Renal pelvis (tissue), 4 donors: ENCODE measurements around the gene MPRIP. TPM values are rescaled to one million over a fixed set of nuclear protein-coding genes. Genes with fewer than 3 reads are reported as not detected.

Source experiments
- DNase-seq: peaks from one replicate; pipeline ENCODE4 v3.0.0-alpha.2; 2013
- polyA plus RNA-seq, 3 donors: library from polyadenylated mRNA; unstranded; fragments of 120-200 nt; gene quantifications; one replicate each; pipeline ENCODE4 v1.2.1, GENCODE V29; 2013; ENCODE audit not compliant: insufficient read length in 3 of 3

MPRIP gene
- polyA plus RNA-seq, 3 donors = 164 to 176 (median 171) TPM

DNA sequence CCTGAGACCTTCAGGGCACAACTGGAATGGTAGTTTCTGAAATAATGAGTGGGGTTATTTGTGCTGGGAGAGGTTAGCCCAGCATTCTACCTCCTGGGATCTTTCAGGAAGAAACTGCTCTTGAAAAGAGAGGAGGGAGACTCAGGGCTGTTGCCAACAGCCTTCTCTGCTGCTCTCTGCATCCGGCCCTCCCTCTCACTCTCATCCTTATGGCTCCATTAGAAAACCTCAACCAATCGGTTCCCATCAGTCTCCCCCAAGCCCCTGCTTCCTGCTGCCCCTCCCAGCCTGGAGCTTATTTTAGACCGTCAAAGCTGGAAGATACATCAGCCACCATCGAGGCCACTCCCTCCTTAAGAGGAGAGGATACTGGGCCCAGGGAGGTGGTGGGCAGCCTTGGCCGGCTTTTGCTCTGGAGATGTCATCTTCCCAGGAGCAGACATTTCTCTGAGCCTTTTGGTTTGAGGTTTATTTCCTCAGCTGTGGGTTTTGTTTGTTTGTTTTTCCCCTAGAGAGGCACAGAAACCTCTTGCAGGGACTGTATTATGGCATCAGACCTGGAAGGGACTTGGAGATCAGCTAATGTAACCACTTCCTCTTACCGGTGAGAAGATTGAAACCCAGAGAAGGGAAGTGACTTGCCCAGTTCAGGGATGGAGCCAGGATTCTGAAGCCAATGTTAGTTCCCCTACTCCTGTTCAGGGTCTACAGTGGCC lies 2.7 kb downstream of the MPRIP start:
- peak; percentile 68 for DNase-seq

DNA sequence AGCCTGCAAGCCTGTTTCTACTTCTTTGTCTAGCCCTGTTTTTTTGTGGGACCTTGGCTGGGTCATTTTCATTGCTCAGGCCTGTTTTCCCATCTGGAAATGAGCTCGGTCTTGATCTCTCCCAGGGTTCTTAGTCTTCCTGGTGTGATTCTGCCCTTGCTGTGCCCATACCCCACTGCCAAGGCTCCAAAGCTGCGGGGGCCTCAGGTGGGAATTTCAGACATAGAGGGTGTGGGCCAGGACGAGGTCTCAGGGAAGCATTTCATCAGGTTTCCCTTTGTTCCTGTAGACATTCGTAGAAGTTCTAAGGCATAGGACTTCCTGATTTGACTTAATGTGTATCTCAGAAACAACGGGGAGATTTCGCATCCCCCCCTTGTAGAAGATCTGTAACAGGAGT lies 5.8 kb downstream of the MPRIP start:
- DNase-seq = no peak

DNA sequence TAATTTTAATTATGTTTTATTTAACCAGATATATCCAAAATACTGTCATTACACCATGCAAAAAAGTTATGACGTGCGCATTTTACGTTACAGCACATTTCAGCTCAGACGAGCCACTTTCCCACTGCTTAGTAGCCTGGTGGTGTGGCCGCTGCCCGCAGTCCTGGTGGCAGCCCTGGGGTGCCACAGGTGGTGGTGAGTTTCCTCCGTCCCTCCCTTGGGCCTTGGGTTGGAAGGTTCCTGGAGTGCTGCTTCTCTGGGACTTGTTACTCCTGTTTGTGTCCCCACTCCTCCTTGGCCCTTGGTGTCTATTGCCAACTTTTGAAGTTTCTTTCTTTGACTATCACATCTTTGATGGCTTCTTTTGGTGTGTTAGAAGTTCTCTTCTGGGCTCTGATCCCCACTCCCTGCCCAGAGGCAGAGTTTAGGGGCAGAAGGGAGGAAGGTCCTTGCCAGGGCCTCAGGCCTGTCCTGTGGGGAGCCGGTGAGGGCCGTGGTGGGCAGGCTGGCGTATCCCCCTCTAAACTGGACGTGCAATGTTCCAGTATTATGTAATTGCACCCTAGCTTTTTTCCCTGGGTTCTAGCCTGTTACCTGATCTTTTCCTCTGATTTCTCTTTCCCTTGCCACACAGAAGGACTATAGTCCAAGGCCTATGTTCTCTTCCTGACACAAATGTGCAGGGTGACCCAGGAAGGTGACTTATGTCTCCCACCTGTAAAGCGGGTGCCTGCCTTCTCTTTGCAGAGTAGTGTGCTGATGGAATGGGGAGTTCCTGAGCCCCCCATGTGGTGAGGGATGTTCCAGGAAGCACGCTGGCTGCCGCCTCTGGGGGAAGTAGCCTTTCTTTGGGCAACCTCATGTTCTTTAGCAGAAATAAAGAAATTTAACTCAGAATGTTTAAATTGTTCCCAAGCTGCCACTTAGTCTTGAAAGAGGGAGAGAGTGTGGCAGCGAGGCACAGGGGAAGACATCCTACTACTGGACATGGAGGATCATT lies 8.4 kb downstream of the MPRIP start:
- no peak for DNase-seq

DNA sequence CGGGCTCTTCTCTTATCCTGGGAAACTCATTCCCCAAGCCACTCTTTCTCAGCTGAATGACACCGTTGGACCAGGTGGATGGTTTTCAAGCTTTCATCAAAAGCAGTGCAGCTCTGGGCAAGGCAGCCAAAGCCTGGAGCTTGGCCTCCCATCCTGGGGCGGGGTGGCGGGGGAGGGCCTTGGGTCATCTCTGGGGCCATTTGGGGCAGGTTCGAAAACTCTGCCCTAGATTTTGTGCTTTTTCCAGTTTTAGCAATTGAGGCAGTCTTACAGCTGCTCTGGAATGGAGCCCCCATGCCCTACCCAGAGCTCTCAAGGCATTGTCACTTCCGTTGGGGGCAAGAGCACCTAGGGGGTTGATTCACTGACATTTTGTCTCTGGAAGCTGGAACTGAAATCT lies 9.1 kb downstream of the MPRIP start:
- no peak for DNase-seq

DNA sequence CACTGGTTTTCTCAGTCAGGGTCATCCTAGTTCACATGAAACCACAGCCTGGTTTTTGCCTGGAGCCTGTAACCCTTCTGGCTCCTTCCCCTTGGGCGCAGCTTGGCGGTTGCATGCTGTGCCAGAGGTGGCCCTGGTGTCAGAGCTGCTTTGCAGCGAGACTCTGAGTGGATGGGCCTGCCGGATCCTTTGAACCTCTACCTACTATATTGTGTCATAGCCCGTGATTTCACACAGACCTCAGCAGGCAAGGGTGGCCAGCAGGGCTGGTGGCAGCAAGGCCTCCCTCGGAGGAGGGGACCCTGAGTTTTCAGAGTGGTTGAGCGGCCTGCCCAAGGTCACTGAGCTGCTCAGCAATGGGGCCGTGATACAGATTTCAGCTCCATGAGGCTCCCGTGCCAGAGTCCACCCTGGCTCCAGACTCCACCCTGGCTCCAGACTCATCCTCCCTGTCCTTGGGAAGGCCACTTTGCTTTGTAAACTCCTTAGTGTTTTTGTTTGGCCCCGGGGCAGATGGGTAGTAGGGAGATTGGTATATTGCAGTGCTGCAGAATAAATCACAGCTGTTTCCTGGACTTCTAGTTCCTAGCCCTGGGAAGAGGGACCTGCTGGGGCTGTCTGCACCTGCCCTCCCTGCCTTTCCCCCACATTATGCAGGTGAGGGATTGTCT lies 9.7 kb downstream of the MPRIP start:
- no peak for DNase-seq

DNA sequence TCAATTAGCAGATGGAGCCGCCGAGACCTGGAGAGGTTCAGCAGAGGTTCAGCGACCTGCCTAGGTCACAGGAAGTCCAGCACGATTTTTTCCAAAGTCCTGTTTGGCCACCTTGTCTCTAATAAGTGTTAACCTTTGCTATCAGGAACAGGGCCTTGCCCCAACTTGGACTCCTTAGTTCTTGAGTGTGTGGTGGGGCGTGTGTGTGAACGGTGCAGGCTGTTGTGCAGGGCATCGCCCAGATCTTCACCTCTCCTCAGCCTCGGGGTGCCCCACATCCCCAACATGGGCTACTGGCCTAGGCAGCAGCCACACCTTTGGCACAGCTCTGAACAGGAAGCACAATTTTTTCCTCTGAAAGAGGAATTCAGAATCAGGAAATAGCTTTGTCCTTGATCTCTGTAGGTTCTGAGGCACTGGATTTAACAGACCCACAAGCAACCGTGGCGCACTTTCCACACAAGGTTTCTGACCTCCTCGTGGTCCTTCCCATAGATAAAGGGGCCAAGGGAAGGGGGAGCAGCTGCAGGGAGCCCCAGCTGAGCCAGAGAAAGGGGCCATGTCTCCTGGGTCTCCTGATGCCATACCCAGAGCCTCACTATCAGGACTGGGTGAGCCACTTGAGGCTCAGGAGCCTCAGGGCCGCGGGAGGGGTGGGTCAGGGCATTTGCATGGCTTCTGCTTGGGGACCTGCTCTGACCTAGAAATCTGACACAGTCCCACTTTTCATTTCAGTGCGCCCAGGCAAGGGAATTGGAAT lies 10.4 kb downstream of the MPRIP start:
- DNase-seq = no peak

DNA sequence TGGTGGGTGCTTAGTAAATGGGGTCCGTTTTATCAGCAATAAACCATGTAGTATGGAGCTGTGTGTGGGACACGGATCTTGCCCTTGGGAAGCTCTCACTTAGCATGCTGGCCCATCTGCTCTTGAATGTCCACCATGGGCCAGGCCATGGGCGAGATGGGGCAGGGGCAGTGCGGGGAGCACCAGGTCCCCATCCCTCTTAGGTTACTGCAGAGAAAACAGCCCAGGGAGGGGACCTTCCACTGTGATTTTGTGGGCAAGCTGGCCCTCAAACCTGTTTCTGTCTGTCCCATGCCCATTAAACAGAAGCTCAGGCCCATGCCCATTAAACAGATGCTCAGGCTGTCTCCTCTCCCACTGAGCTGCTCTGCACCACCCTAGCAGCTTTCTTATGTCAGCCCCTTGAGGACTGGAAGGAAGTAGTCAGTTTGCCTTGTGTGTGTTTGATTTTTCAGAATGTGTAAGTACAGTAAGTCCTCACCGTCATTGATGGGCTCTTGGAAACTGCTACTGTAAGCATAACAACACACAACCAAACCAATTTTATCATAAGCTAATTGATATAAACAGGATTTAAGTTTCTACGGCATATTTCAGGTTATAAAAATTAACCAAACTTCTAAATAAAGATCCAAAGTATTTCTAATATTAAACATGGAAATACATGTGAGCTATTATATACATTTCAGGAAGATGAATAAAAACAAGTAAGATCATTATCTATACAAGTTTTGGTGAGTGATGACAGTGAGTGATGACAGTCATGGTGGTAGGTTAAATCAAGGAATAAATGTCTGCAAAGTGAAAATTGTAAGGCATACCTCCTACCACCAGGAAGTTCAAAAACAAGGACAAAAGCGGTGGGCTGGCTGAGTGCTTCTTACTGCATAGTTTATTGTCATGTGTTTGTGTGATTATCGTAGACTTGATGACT lies 11.5 kb downstream of the MPRIP start:
- no peak for DNase-seq

DNA sequence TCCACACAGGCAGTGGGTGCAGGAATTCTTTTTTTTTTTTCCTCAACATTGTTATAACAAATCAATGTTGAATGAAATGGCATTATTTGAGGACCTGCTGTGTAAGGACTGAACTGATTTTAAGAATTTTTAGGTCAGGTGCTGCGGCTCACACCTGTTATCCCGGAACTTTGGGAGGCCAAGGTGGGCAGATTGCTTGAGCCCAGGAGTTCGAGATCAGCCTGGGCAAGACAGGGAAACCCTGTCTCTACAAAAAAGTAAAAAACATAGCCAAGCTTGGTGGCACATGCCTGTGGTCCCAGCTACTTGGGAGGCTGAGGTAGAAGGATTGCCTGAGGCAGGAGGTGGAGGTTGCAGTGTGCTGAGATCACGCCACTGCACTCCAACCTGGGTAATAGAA lies 12.4 kb downstream of the MPRIP start:
- no peak for DNase-seq

DNA sequence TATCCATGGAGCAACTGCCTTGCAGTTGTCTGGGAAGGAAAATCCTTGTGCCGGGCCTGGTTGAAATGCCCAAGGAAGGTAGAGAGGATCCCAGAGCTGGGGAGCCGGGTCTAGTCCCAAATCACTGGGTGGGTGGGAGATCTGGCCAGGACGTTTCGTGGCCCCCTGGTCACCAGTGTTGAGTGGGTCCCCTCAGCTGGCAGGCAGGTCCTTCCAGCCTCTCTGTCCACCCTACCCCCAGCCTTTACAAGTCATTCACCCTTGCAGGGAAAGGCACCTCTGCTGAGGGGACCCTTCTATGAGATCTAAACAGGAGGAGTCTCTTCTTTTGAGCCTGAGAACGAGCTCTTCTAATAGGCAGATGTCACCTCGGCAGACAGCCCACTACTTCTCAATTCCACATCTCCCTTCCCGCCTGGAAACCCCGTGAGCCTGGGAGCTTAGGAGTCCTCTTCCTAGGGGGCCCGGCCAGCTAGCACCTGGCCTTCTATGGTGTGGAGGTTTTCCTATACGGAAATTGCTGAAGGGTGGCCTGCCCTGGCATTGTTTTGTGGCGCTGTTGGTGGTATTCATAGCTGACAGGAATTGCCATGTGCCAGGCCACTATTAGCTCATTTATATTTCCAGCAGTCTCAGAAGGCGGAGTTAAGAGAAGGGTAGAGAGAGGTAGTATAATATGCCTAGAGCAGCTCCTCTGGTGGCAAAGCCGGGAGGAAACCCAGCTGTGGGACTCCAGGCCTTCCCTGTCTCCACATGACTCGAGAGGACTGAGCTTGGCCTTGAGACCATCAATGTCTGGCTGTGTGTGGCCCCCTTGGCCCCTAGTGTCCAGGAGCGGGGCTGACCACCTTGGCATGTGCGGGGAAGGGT lies 13.3 kb downstream of the MPRIP start:
- DNase-seq = no peak

DNA sequence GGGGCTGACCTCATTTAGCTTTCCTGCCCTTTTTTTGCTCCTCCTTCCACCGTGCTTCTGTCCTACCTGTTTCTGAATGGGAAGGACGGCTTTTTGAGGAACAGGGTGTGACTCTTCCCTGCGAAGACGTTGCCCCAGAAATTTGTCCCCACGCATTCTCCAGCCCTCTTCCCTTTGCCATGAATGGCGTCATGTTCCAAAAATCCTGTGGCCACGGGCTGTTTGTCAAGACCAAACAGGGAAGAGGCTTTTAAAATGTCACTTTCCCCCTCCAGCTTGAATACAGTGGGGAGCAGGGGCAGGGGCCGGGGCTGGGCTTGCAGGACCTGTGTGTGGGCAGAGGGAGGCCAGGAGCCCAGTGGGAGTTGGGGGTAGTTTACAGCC lies 13.9 kb downstream of the MPRIP start:
- DNase-seq = no peak

DNA sequence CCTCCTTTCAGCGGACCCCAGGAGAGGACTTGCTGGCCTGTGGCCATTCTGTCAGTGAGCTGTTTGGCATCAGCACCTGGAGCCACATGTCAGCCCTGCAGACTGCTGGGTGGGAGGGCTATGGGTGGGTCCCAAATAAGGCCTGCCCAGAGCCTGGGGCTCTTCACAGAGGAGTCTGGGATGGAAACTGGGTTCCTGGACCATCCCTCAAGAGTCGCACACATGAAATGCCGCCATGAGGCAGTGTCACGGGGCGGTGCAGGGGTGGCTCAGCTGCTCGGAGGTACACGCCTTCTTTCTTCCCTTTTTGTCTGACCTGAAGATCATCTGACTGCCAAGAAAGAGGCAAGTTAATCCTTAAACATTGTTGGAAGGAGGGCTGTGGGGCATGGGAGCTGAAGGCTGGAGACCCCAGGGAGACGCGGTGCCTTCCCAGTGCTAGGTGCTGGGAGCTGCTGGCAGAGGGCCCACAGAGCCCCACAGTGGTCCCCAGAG lies 14.8 kb downstream of the MPRIP start:
- DNase-seq = no peak

DNA sequence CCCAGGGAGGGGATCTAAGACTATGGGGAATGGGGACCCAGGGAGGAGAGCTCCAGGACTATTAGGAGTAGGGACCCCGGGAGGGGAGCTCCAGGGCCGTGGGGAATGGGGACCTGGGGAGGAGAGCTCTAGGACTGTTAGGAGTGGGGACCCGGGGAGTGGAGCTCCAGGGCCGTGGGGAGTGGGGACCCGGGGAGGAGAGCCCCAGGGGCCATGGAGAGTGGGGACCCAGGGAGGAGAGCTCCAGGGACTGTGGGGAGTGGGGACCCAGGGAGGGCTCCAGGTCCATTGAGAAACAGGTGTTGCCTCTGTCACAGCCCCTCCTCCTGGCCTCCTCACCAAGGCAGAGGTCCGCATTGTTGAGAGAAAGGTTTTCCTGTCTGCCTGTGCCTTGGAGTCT lies 16.0 kb downstream of the MPRIP start:
- no peak for DNase-seq

DNA sequence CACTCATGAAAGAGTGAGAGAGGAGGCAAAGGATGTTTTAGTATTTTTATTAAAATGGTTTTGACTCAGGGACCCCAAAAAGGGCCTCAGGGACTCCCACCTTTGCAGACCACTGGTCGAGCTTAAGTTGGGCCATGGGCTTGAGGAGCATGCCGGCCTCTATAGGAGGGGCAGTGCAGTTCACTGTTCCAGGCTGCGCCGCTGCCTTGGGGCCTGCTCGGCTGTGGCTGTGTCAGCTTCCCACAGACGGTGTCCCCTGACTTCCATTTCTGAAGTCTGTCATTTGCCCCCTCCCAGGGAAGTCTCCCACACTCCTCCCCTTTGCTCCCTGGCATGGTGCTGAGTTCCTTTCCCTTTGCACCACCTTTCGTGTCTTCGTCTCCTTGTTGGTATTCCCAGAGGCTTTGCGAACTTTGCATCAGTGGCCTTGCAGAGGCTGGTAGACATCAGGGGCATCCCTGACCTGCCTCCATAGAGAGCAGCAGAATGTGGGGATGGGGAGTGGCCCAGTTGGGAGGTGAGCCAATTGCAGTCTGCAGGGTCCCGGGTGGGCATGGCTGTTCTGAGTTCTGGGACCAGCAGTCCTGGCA lies 17.1 kb downstream of the MPRIP start:
- no peak for DNase-seq

DNA sequence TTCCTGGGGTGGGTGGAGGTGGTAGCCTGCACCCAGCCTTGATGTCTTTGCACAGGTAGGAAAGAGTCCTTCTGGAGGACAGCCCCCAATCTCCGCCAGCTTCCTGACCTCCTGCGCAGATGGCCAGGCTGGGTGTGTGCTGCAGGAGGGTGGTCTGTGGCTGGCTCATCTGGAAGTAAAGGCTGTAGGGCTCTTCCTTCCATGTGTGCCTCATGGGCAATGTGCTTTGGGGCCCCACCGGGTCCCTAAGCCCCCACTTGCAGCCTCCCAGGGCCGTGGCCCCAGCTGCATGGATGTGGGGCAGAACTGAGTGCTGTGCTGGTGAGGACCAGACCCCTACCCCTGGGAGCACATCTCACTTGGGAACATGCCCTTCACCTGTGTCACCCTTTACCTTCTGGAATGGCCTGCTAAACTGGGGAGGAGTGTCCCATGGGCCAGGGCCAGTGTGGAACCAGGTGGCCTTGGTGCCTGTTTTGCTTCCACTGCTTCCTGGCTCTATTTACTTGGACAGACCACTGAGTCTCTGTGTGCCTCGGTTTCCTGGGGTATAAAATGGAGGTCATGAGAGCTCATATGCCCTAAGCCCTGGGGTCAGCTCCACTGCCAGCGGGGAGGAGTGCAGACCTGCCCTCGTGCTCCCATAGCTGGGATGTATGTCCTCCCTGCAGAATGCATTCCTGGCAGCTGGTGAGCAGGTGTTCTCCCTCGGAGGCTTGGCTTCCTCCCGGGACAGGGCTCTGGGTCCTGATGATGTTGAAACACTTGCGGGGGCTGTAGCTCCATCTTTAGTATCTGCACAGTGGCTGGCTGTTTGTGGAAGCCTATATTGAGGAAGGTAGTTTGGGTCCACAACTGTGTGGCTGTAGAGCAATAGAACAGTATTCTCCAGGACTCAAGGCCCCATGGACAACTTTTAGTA lies 18.0 kb downstream of the MPRIP start:
- DNase-seq = no peak

DNA sequence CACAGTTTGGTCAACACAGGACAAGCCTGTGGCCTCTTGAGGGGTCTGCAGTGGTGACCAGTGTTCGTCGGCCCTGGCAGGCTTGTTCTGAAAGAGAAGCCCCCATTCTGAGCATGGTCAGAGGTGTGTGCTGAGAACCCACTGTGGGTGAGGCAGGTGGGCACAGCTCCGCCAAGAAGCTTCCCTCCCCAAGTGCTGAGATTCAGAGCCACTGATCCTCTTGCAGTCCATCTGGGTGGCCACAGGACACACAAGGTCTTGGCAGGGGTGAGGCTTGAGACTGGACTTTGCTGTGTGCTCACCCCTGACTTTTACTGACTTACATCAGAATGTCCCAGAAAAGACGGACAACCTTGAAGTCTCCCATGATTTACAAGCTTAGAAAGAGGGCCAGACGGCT lies 18.7 kb downstream of the MPRIP start:
- DNase-seq = no peak

DNA sequence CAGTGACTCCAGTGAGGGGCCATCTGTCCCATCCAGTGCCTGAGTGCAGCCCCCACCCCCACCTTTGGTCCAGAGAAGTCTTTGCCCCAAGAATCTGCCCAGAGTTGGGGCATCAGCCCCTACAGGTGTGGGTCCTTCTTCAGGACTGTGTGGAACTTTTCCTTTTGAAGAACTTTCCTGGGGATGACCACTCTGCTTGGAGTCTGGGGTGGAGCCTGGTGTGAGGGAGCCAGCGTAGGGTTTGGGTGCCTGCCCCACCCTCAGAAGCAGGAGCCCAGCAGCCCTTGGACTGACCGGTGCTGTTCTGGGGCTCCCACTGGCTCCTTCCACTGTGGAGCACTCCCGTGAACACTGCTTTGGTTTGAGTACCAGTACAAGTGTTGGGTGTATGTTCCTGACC lies 19.3 kb downstream of the MPRIP start:
- DNase-seq = no peak

DNA sequence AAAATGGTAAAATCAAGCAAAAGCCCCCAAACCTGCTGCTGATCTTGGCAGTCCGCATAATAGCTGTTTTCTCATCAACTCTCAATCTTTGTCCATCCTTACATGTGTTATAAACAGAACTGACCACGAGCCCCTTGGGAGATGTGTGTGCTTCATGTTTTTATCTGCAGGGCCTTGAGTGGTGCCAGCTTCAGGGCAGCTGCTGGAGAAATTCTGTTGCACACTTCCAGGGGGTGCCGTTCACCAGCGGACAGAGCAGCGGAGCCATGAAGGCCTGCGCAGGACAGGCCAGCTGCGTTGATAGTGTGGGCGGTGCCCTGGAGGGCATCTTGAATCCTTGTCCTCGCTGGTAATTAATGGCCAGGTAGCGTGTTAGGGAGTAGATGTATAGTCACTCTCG lies 20.1 kb downstream of the MPRIP start:
- no peak for DNase-seq

DNA sequence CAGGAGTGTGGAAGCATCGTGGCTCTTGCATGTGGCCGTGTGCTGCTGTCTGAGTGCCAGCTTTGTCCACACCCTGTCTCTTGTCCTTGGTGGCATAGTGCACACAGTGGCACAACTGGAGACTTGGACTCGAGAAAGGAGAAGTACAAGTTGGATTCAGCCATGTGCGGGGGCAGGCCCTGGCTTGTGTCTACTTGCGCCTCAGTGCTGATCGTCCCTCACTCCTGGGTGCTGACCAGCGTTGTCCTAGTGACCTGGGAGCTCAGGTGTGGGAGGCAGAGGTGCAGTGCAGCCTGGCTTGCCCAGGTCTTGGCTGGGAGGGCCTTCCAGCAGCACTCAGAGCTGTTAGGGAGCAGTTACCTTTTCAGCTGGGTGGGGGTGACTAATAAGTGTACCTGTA lies 20.6 kb downstream of the MPRIP start:
- no peak for DNase-seq
